ENCODE results near the gene CATSPER4. TPM values are rescaled to one million over a fixed set of nuclear protein-coding genes. Genes with fewer than 3 reads are reported as not detected.

The CATSPER4 gene
- total RNA-seq, 1 experiment from 2014 or later: 0.35 TPM

DNA sequence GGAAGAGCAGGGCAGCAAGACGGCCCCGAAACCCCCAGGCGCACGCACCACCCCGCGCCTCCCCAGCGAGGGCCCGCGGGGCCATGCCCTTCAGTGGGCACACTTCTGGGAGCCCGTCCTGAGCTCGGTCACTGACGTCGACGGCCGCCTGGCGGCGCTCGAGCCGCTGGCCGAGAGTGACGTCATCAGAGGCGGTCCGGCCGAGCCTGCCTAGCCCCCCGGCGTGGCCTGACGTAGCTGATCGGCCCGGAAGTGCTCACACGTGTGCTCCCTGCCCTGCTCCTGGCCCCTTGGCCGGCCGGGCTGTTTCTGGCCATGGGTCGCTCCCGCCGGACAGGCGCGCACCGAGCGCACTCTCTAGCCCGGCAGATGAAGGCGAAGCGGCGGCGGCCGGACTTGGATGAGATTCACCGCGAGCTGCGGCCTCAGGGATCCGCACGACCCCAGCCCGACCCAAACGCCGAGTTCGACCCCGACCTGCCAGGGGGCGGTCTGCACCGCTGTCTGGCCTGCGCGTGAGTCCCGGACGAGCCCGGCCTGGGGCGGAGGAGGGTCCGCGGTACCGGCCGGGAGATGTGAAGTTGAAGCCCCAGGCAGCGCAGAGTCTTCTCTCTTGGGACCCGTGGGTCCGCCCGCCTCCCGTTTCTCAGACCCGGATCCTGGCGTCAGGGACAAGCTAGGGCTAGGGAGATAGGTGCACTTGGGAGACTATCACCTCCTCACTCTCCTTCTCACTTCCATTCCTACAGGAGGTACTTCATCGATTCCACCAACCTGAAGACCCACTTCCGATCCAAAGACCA is 20.5 kb upstream of the CATSPER4 start, which contains the start of gene ZNF593 (continued):
- TF ChIP-seq, protein P1, sequence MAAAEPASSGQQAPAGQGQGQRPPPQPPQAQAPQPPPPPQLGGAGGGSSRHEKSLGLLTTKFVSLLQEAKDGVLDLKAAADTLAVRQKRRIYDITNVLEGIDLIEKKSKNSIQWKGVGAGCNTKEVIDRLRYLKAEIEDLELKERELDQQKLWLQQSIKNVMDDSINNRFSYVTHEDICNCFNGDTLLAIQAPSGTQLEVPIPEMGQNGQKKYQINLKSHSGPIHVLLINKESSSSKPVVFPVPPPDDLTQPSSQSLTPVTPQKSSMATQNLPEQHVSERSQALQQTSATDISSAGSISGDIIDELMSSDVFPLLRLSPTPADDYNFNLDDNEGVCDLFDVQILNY (CRISPR knock-in tag; IDR thresholded peaks at IDR 0.05): 0 out of 2 replicates have a peak, but pooled peaks have one; percentile 58
- TF ChIP-seq TEAD4 (CRISPR knock-in tag; IDR thresholded peaks at IDR 0.05) (peak; percentile 68; the same call in 1 of the 2 replicates), HMGA2 (CRISPR knock-in tag; IDR thresholded peaks at IDR 0.05) (no peak), ETV6 (CRISPR knock-in tag; IDR thresholded peaks at IDR 0.05) (peak; percentile 95), CBFB (CRISPR knock-in tag; IDR thresholded peaks at IDR 0.05; ENCODE audit: low read depth) (peak; percentile 62; the same call in 1 of the 2 replicates)
- TF ChIP-seq, protein P2, sequence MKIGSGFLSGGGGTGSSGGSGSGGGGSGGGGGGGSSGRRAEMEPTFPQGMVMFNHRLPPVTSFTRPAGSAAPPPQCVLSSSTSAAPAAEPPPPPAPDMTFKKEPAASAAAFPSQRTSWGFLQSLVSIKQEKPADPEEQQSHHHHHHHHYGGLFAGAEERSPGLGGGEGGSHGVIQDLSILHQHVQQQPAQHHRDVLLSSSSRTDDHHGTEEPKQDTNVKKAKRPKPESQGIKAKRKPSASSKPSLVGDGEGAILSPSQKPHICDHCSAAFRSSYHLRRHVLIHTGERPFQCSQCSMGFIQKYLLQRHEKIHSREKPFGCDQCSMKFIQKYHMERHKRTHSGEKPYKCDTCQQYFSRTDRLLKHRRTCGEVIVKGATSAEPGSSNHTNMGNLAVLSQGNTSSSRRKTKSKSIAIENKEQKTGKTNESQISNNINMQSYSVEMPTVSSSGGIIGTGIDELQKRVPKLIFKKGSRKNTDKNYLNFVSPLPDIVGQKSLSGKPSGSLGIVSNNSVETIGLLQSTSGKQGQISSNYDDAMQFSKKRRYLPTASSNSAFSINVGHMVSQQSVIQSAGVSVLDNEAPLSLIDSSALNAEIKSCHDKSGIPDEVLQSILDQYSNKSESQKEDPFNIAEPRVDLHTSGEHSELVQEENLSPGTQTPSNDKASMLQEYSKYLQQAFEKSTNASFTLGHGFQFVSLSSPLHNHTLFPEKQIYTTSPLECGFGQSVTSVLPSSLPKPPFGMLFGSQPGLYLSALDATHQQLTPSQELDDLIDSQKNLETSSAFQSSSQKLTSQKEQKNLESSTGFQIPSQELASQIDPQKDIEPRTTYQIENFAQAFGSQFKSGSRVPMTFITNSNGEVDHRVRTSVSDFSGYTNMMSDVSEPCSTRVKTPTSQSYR (CRISPR knock-in tag; IDR thresholded peaks at IDR 0.05): peak; percentile 74; the same call in 1 of the 2 replicates
- TF ChIP-seq, protein P3, sequence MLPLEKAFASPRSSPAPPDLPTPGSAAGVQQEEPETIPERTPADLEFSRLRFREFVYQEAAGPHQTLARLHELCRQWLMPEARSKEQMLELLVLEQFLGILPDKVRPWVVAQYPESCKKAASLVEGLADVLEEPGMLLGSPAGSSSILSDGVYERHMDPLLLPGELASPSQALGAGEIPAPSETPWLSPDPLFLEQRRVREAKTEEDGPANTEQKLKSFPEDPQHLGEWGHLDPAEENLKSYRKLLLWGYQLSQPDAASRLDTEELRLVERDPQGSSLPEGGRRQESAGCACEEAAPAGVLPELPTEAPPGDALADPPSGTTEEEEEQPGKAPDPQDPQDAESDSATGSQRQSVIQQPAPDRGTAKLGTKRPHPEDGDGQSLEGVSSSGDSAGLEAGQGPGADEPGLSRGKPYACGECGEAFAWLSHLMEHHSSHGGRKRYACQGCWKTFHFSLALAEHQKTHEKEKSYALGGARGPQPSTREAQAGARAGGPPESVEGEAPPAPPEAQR (CRISPR knock-in tag; IDR thresholded peaks at IDR 0.05): no peak
- TF ChIP-seq, protein P4, sequence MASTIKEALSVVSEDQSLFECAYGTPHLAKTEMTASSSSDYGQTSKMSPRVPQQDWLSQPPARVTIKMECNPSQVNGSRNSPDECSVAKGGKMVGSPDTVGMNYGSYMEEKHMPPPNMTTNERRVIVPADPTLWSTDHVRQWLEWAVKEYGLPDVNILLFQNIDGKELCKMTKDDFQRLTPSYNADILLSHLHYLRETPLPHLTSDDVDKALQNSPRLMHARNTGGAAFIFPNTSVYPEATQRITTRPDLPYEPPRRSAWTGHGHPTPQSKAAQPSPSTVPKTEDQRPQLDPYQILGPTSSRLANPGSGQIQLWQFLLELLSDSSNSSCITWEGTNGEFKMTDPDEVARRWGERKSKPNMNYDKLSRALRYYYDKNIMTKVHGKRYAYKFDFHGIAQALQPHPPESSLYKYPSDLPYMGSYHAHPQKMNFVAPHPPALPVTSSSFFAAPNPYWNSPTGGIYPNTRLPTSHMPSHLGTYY (CRISPR knock-in tag; IDR thresholded peaks at IDR 0.05): no peak
- TF ChIP-seq, protein P5, sequence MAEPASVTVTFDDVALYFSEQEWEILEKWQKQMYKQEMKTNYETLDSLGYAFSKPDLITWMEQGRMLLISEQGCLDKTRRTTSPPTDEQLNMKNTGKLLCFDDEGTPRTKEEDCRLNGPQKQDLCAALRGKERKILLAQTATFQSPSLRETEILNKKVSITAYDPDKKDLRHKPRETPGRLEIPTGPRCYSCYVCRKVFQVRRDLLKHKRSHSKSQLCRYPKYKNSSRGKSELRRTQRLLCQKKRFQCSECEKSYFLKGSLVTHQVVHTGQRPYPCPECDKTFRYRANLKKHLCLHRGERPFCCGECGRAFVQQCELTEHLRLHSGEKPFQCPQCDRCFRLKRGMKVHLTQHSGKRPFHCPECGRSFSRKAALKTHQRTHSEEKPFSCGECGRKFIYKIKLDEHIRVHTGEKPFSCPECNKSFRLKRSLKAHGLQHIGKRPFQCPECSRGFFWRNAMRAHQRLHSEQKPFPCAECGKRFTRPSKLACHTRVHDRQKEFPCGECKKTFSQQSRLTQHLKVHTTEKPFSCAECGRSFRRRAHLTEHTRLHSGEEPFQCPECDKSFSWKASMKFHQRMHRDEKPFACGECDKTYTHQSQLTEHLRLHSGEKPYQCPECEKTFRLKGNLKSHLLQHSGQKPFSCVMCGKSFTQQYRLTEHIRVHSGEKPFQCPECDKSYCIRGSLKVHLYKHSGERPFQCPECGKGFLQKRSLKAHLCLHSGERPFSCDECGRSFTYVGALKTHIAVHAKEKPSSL (CRISPR knock-in tag; conservative IDR thresholded peaks at IDR 0.05): no peak
- TF ChIP-seq, protein P6, sequence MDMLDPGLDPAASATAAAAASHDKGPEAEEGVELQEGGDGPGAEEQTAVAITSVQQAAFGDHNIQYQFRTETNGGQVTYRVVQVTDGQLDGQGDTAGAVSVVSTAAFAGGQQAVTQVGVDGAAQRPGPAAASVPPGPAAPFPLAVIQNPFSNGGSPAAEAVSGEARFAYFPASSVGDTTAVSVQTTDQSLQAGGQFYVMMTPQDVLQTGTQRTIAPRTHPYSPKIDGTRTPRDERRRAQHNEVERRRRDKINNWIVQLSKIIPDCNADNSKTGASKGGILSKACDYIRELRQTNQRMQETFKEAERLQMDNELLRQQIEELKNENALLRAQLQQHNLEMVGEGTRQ (CRISPR knock-in tag; IDR thresholded peaks at IDR 0.05): peak; percentile 65; the same call in 1 of the 2 replicates

DNA sequence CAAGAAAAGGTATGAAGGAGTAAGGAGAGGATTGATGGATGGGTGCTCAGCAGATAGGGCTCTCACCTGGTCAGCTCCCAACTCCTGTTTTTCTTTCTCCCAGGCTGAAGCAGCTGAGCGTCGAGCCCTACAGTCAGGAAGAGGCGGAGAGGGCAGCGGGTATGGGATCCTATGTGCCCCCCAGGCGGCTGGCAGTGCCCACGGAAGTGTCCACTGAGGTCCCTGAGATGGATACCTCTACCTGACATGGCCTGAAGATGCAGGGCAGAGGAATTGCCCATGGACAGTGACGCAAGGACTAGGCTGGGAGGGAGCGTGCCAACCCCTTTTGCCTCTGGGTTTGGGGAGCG is 20.0 kb upstream of the CATSPER4 start:
- H3K27ac Mint-ChIP-seq: no peak overlapping the region
- POLR2A ChIA-PET: interaction anchor here (1.4 to 1.8 kb wide), 3 partner anchors 14 to 64 kb away, joined by 4 to 9 read pairs (median 7); partner anchors contain the start of genes CATSPER4 and CEP85
- peak overlapping the region; percentile 85 for H3K4me3 Mint-ChIP-seq
- H3K36me3 Mint-ChIP-seq: no peaks in the 10 kb centered on the region
- no peaks in the 10 kb centered on the region for H3K9me3 Mint-ChIP-seq
- CTCF ChIA-PET: interaction anchor here (0.6 to 4.0 kb wide), 29 partner anchors 8 to 275 kb away, joined by 3 to 61 read pairs (median 7); partner anchors contain the start of genes CATSPER4, CEP85, FAM110D and PDIK1L
- H3K4me1 Mint-ChIP-seq: peaks cover 25% of the 10 kb centered on the region
- ATAC-seq (no peak), DNase-seq (ENCODE audit: low spot score) (no peak)
- peaks cover 9% of the 10 kb centered on the region for H3K27me3 Mint-ChIP-seq (ENCODE audit: low read depth)
- TF ChIP-seq OVOL2 (CRISPR knock-in tag; IDR thresholded peaks at IDR 0.05; ENCODE audit: borderline replicate concordance) (no peak), IRF2 (CRISPR knock-in tag; IDR thresholded peaks at IDR 0.05; ENCODE audit: borderline replicate concordance, low read depth) (no peak), FOXK1 (CRISPR knock-in tag; IDR thresholded peaks at IDR 0.05) (no peak), NFATC4 (CRISPR knock-in tag; IDR thresholded peaks at IDR 0.05) (no peak), SOX15 (CRISPR knock-in tag; IDR thresholded peaks at IDR 0.05) (no peak), ETV6 (CRISPR knock-in tag; IDR thresholded peaks at IDR 0.05) (no peak), NFE2L1 (CRISPR knock-in tag; IDR thresholded peaks at IDR 0.05) (no peak), EMX1 (CRISPR knock-in tag; IDR thresholded peaks at IDR 0.05) (no peak)
- TF ChIP-seq, protein P7, sequence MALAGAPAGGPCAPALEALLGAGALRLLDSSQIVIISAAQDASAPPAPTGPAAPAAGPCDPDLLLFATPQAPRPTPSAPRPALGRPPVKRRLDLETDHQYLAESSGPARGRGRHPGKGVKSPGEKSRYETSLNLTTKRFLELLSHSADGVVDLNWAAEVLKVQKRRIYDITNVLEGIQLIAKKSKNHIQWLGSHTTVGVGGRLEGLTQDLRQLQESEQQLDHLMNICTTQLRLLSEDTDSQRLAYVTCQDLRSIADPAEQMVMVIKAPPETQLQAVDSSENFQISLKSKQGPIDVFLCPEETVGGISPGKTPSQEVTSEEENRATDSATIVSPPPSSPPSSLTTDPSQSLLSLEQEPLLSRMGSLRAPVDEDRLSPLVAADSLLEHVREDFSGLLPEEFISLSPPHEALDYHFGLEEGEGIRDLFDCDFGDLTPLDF (CRISPR knock-in tag; IDR thresholded peaks at IDR 0.05): no peak
- TF ChIP-seq, protein P8, sequence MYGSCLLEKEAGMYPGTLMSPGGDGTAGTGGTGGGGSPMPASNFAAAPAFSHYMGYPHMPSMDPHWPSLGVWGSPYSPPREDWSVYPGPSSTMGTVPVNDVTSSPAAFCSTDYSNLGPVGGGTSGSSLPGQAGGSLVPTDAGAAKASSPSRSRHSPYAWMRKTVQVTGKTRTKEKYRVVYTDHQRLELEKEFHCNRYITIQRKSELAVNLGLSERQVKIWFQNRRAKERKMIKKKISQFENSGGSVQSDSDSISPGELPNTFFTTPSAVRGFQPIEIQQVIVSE (CRISPR knock-in tag; IDR thresholded peaks at IDR 0.05; ENCODE audit: borderline replicate concordance): no peak
- TF ChIP-seq, protein P9, sequence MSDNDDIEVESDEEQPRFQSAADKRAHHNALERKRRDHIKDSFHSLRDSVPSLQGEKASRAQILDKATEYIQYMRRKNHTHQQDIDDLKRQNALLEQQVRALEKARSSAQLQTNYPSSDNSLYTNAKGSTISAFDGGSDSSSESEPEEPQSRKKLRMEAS (CRISPR knock-in tag; IDR thresholded peaks at IDR 0.05): no peak
- TF ChIP-seq, protein P10, sequence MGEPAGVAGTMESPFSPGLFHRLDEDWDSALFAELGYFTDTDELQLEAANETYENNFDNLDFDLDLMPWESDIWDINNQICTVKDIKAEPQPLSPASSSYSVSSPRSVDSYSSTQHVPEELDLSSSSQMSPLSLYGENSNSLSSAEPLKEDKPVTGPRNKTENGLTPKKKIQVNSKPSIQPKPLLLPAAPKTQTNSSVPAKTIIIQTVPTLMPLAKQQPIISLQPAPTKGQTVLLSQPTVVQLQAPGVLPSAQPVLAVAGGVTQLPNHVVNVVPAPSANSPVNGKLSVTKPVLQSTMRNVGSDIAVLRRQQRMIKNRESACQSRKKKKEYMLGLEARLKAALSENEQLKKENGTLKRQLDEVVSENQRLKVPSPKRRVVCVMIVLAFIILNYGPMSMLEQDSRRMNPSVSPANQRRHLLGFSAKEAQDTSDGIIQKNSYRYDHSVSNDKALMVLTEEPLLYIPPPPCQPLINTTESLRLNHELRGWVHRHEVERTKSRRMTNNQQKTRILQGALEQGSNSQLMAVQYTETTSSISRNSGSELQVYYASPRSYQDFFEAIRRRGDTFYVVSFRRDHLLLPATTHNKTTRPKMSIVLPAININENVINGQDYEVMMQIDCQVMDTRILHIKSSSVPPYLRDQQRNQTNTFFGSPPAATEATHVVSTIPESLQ (CRISPR knock-in tag; IDR thresholded peaks at IDR 0.05): no peak
